Gastroesophageal sphincter (tissue), 4 donors: ENCODE measurements around the gene CFAP46. TPM values are rescaled to one million over a fixed set of nuclear protein-coding genes. Genes with fewer than 3 reads are reported as not detected.

Source experiments
- ATAC-seq: fragments of 150-250 bp; one replicate; pipeline ENCODE4 v1.9.1; 2016; ENCODE audit warnings: mild to moderate bottlenecking, moderate library complexity
- H3K27ac ChIP-seq, 4 donors: fragments of 200-600 bp; sonication (generic) in 3 of 4; 1 replicate in 3 of 4; 2 replicates in 1 of 4; pipeline ENCODE4 v1.5.1; 2016 to 2019
- H3K27me3 ChIP-seq: fragments of 200-600 bp; sonication (generic); one replicate; pipeline ENCODE4 v1.5.1; 2019
- H3K36me3 ChIP-seq, 2 donors: fragments of 200-600 bp; sonication (generic); one replicate each; pipeline ENCODE4 v1.5.1; 2019; ENCODE audit warnings: control low read depth in 1 of 2
- H3K4me1 ChIP-seq, 3 donors: fragments of 200-600 bp; sonication (generic); 1 replicate in 2 of 3; 2 replicates in 1 of 3; pipeline ENCODE4 v1.5.1; 2016 to 2019; ENCODE audit warnings: control low read depth in 2 of 3
- H3K4me3 ChIP-seq, 2 donors: fragments of 200-600 bp; sonication (generic); one replicate each; pipeline ENCODE4 v1.5.1; 2019; ENCODE audit warnings: mild to moderate bottlenecking in 1 of 2, moderate library complexity in 1 of 2
- H3K9me3 ChIP-seq, 3 donors: fragments of 200-600 bp; sonication (generic); one replicate each; pipeline ENCODE4 v1.5.1; 2017 to 2019; ENCODE audit warnings: control low read depth in 2 of 3
- EP300 ChIP-seq: sonication (generic); formaldehyde crosslinking; IDR thresholded peaks from one replicate; pipeline ENCODE4 v1.6.1; 2017; ENCODE audit warnings: antibody characterized with exemption, mild to moderate bottlenecking
- POLR2A ChIP-seq, 2 donors: fragments of 450-650 bp; IDR thresholded peaks; one replicate each; pipeline ENCODE4 v1.6.1; 2017; ENCODE audit warnings: antibody characterized with exemption in 2 of 2, mild to moderate bottlenecking in 2 of 2, moderate library complexity in 1 of 2
- POLR2AphosphoS5 ChIP-seq: sonication (generic); formaldehyde crosslinking; IDR thresholded peaks from one replicate; pipeline ENCODE4 v1.6.1; 2017; ENCODE audit warnings: antibody characterized with exemption
- WGBS, 2 donors: methylation state at CpG; one replicate each; pipeline ENCODE4 v1.1.5; 2018; ENCODE audit warnings: low coverage in 1 of 2; 5-methylcytosine and 5-hydroxymethylcytosine counted together
- total RNA-seq, 4 donors: library from RNA; depleted of rRNA; stranded (reverse); fragments of >200 nt; gene quantifications; one replicate each; pipeline ENCODE4 v1.1.0, GENCODE V29; 2016
- TF ChIP-seq, protein P1 (sequence below), 4 experiments: fragments of 200-600 bp in 2 of 4; fragments of 450-650 bp in 2 of 4; sonication (generic) in 1 of 4; IDR thresholded peaks; one replicate each; pipeline ENCODE4 v1.5.1; 2017 to 2019; ENCODE audit warnings: antibody characterized with exemption in 4 of 4, mild to moderate bottlenecking in 2 of 4, moderate library complexity in 2 of 4

Gene CFAP46
- total RNA-seq, 4 donors from 2014 or later, result 0.27 to 2.2 (median 0.30) TPM; not detected in 1

DNA sequence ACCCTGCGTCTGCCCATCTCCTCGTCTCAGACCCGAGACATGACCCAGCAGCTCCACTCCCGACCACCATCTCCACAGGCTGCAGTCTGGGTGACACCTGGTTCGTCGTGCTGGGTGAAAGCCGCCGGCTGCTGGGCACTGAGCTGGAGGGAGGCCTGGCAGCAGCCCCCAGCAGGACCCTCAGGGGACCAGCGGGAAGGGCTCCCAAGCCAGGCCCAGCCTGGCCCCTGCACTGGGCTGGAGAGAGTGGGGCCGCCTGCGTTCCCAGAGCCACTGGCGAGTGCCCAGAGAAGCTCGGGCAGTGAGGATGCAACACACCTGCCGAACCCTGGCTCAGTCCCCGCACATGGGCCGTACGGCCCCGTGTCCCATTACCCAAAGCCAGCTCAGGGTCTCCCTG, 21.3 kb downstream of the CFAP46 start:
- TF ChIP-seq POLR2AphosphoS5 (no peak), EP300 (no peak), POLR2A (IDR thresholded peaks at IDR 0.05) (no peak)
- TF ChIP-seq, protein P1, sequence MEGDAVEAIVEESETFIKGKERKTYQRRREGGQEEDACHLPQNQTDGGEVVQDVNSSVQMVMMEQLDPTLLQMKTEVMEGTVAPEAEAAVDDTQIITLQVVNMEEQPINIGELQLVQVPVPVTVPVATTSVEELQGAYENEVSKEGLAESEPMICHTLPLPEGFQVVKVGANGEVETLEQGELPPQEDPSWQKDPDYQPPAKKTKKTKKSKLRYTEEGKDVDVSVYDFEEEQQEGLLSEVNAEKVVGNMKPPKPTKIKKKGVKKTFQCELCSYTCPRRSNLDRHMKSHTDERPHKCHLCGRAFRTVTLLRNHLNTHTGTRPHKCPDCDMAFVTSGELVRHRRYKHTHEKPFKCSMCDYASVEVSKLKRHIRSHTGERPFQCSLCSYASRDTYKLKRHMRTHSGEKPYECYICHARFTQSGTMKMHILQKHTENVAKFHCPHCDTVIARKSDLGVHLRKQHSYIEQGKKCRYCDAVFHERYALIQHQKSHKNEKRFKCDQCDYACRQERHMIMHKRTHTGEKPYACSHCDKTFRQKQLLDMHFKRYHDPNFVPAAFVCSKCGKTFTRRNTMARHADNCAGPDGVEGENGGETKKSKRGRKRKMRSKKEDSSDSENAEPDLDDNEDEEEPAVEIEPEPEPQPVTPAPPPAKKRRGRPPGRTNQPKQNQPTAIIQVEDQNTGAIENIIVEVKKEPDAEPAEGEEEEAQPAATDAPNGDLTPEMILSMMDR (IDR thresholded peaks at IDR 0.05), result no peak
- Histone ChIP-seq H3K4me3 (no peak overlapping the region), H3K27ac (no peak overlapping the region), H3K27me3 (peaks cover 42% of the 10 kb centered on the region), H3K9me3 (no peaks in the 10 kb centered on the region), H3K36me3 (no peaks in the 10 kb centered on the region), H3K4me1 (no peaks in the 10 kb centered on the region)
- WGBS, 2 donors, result no CpG with 5 or more reads among the region's 18 CpGs
- no peak for ATAC-seq

DNA sequence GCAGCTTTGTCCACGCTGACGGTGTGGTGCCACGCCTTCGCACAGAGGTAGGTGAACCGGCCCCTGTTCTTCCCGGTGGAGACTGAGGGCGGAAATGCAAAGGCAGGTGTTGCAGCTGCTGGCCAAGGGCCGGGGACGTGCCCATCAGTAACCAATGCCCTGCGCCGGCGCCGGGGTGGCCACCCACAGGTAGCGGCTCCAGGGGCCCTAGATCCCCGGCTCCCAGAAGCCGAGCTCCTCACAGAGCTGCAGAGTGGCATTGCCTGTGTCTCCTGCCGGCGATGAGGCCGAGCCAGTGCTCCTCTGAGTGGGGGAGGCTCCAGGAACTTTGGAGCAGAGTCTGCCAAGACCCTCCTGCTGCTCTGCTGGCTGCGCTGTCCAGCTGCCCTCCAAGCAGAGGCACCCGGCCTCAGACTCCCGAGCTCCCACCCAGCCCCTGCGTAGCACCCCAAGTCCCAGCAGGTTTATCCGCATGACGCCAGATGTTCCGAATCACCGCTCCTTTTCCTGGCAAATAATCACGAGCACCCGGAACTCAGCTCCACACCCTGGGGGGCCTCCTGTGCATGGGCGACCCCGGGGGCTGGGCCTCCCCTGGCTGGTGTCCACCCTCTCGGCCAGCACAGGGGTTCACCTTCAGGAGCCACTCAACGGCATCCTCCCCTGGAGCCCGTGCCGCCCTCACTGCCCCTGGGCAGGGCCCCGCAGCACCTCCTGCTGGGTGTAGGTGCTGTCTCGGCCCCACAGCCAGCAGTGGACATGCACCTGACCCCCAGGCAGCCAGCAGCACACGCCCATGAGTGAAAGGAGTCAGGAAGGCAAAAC, 22.1 kb downstream of the CFAP46 start:
- Histone ChIP-seq H3K27ac (no peak overlapping the region), H3K36me3 (no peaks in the 10 kb centered on the region), H3K4me3 (no peak overlapping the region), H3K27me3 (peaks cover 45% of the 10 kb centered on the region), H3K9me3 (no peaks in the 10 kb centered on the region), H3K4me1 (no peaks in the 10 kb centered on the region)
- ATAC-seq, result no peak
- 50 to 90% methylated on average over 1 to 2 of the region's 38 CpGs for WGBS, 2 donors
- TF ChIP-seq POLR2A (IDR thresholded peaks at IDR 0.05), result no peak
- TF ChIP-seq POLR2AphosphoS5, result no peak
- no peak for TF ChIP-seq EP300
- TF ChIP-seq, protein P1 (IDR thresholded peaks at IDR 0.05), result no peak

DNA sequence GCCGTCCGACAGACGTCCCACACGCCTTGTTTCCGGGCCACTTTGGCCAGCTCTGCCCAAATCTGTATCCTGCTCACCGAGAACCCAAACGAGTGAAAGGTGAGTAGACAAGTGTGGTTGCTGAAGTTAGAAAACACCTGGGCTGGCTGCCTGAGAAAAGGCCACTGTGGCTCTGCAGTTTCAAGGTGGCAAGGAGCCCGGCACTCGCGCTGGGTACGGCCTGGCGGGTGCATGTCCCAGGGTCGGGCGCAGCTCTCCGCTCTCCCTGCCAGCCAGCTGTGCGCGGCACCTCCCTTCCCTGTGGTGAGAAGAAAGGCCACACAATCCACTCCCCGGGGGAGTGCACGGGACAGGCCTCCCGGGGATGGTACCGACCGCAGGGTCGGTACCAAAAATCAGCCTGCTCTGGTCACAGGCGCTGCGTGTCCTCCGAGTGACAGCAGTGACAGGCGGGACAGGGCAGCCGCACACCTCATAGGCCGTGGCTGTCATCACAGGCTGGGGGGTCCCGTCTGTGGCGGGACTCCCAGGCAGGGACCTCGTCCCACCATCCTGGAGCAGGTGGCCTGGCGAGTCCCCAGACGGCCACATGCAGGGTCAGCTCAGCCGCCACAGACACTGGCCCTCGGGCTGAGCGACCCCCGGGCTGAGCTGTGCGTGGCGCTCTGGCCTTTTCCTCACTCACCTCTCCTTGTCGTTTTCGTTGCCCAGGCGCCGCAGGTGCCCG, 22.8 kb downstream of the CFAP46 start:
- Histone ChIP-seq H3K27ac (no peak overlapping the region), H3K36me3 (no peaks in the 10 kb centered on the region), H3K27me3 (peaks cover 51% of the 10 kb centered on the region), H3K4me3 (no peak overlapping the region), H3K9me3 (no peaks in the 10 kb centered on the region), H3K4me1 (no peaks in the 10 kb centered on the region)
- 97% methylated on average over 5 of the region's 45 CpGs; no CpG with 5 or more reads in 1 of the 2 donors for WGBS, 2 donors
- TF ChIP-seq POLR2A (IDR thresholded peaks at IDR 0.05) (no peak), POLR2AphosphoS5 (no peak), EP300 (no peak)
- TF ChIP-seq, protein P1 (IDR thresholded peaks at IDR 0.05), result no peak
- no peak for ATAC-seq

DNA sequence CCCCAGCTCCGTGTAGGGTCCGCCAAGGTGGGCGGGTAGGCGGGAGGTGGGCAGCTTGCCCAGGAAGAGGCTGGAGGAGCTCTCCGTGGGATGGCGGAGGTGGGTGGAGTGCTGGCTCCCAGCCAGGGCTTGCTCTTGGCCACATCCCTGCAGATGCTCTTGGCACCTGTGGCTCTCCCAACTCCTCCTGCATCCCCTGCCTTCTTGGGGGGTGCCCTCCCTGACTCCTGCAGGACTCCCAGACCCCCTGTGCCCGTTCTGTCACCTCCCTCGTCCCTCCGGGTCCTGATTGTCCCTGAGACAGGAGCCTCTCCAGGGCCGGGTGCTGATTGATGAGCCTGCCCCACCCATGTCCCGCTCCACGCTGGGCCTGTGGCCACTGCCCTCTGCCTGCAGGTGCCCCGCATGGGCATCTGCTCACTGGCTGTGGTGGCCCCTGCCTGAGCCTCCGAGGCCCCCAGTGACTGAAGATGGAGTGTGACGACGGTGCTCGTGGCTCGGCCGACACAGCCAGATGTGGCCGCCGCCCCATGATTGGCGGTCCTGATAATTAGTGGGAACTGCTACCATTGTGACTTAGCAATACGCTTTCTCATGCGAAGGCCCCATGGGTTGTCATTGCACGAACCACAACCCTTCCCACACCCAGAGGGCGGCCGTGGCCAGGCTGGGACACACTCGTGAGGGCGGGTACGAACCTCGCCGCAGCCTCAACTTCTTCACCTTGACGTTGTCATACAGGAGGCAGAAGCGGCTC, 23.6 kb downstream of the CFAP46 start:
- Histone ChIP-seq H3K4me3 (no peak overlapping the region), H3K9me3 (no peaks in the 10 kb centered on the region), H3K27me3 (peaks cover 46% of the 10 kb centered on the region), H3K4me1 (no peaks in the 10 kb centered on the region), H3K27ac (no peak overlapping the region), H3K36me3 (no peaks in the 10 kb centered on the region)
- no peak for ATAC-seq
- TF ChIP-seq POLR2A (IDR thresholded peaks at IDR 0.05) (no peak), POLR2AphosphoS5 (no peak), EP300 (no peak)
- TF ChIP-seq, protein P1 (IDR thresholded peaks at IDR 0.05), result no peak
- WGBS, 2 donors, result 87 to 88% methylated on average over 6 to 10 of the region's 34 CpGs
